ENCODE results near the gene BCLAF1.

The BCLAF1 gene

GRCh38 chr6:136265101-136265500, 24.5 kb downstream of the BCLAF1 start:
- no peak for DNase-seq
- peaks cover 91% of the 10 kb centered on the region for H3K36me3 ChIP-seq
- no peak for TF ChIP-seq CTCF (IDR thresholded peaks at IDR 0.05; ENCODE audit: low read depth, low read length)
- H3K4me3 ChIP-seq (ENCODE audit: low read depth, low read length) = no peak overlapping the region
- H3K27me3 ChIP-seq (ENCODE audit: insufficient read depth, low read depth, severe bottlenecking) = no peaks in the 10 kb centered on the region
- H3K27ac ChIP-seq = no peak overlapping the region
- no peaks in the 10 kb centered on the region for H3K9me3 ChIP-seq (ENCODE audit: severe bottlenecking)

- no peak for TF ChIP-seq CTCF (IDR thresholded peaks at IDR 0.05; ENCODE audit: low read depth, low read length)
Observed at GRCh38 chr6:136262940-136263339, 26.7 kb downstream of the BCLAF1 start.

GRCh38 chr6:136254851-136255466, 34.7 kb downstream of the BCLAF1 start:
- no peak for TF ChIP-seq CTCF (IDR thresholded peaks at IDR 0.05; ENCODE audit: low read depth, low read length)
- peaks cover 20% of the 10 kb centered on the region for H3K36me3 ChIP-seq

More at GRCh38 chr6:136262940-136263339, 26.7 kb downstream of the BCLAF1 start:
- Histone ChIP-seq H3K4me3 (ENCODE audit: low read depth, low read length) (no peak overlapping the region), H3K27me3 (ENCODE audit: insufficient read depth, low read depth, severe bottlenecking) (no peaks in the 10 kb centered on the region), H3K9me3 (ENCODE audit: severe bottlenecking) (no peaks in the 10 kb centered on the region), H3K27ac (no peak overlapping the region), H3K36me3 (peaks cover 82% of the 10 kb centered on the region)
- DNase-seq = no peak

GRCh38 chr6:136253734-136254133, 35.9 kb downstream of the BCLAF1 start:
- Histone ChIP-seq H3K36me3 (peaks cover 15% of the 10 kb centered on the region), H3K27me3 (ENCODE audit: insufficient read depth, low read depth, severe bottlenecking) (no peaks in the 10 kb centered on the region), H3K4me3 (ENCODE audit: low read depth, low read length) (no peak overlapping the region), H3K27ac (no peak overlapping the region), H3K9me3 (ENCODE audit: severe bottlenecking) (no peaks in the 10 kb centered on the region)
- DNase-seq = no peak
- TF ChIP-seq CTCF (IDR thresholded peaks at IDR 0.05; ENCODE audit: low read depth, low read length) = no peak

More at GRCh38 chr6:136254851-136255466, 34.7 kb downstream of the BCLAF1 start:
- no peak overlapping the region for H3K4me3 ChIP-seq (ENCODE audit: low read depth, low read length)
- no peaks in the 10 kb centered on the region for H3K27me3 ChIP-seq (ENCODE audit: insufficient read depth, low read depth, severe bottlenecking)
- H3K27ac ChIP-seq = no peak overlapping the region
- H3K9me3 ChIP-seq (ENCODE audit: severe bottlenecking) = no peaks in the 10 kb centered on the region
- no peak for DNase-seq

GRCh38 chr6:136252441-136252840, 37.2 kb downstream of the BCLAF1 start:
- TF ChIP-seq CTCF (IDR thresholded peaks at IDR 0.05; ENCODE audit: low read depth, low read length) = no peak
- Histone ChIP-seq H3K9me3 (ENCODE audit: severe bottlenecking) (no peaks in the 10 kb centered on the region), H3K27ac (no peak overlapping the region), H3K4me3 (ENCODE audit: low read depth, low read length) (no peak overlapping the region), H3K36me3 (peaks cover 2% of the 10 kb centered on the region; the same call in 1 of the 2 replicates), H3K27me3 (ENCODE audit: insufficient read depth, low read depth, severe bottlenecking) (no peaks in the 10 kb centered on the region)
- DNase-seq = no peak

- no peak for DNase-seq
- Histone ChIP-seq H3K27me3 (ENCODE audit: insufficient read depth, low read depth, severe bottlenecking) (no peaks in the 10 kb centered on the region), H3K9me3 (ENCODE audit: severe bottlenecking) (no peaks in the 10 kb centered on the region), H3K4me3 (ENCODE audit: low read depth, low read length) (no peak overlapping the region), H3K36me3 (no peaks in the 10 kb centered on the region), H3K27ac (no peak overlapping the region)
- TF ChIP-seq CTCF (IDR thresholded peaks at IDR 0.05; ENCODE audit: low read depth, low read length) = no peak
Observed at GRCh38 chr6:136251394-136251793, 38.3 kb downstream of the BCLAF1 start.
